ENCODE data around the gene GPR107.

GPR107 gene

GRCh38 chr9:130069048-130069447 is 15.3 kb downstream of the GPR107 start:
- no peak overlapping the region for H3K27ac ChIP-seq
- no peaks in the 10 kb centered on the region for H3K9me3 ChIP-seq (ENCODE audit: severe bottlenecking)
- TF ChIP-seq, protein P1, sequence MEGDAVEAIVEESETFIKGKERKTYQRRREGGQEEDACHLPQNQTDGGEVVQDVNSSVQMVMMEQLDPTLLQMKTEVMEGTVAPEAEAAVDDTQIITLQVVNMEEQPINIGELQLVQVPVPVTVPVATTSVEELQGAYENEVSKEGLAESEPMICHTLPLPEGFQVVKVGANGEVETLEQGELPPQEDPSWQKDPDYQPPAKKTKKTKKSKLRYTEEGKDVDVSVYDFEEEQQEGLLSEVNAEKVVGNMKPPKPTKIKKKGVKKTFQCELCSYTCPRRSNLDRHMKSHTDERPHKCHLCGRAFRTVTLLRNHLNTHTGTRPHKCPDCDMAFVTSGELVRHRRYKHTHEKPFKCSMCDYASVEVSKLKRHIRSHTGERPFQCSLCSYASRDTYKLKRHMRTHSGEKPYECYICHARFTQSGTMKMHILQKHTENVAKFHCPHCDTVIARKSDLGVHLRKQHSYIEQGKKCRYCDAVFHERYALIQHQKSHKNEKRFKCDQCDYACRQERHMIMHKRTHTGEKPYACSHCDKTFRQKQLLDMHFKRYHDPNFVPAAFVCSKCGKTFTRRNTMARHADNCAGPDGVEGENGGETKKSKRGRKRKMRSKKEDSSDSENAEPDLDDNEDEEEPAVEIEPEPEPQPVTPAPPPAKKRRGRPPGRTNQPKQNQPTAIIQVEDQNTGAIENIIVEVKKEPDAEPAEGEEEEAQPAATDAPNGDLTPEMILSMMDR (IDR thresholded peaks at IDR 0.05; ENCODE audit: low read depth, low read length) = no peak
- no peak for DNase-seq
- H3K27me3 ChIP-seq (ENCODE audit: insufficient read depth, low read depth, severe bottlenecking) = no peaks in the 10 kb centered on the region
- no peak overlapping the region for H3K4me3 ChIP-seq (ENCODE audit: low read depth, low read length)
- H3K36me3 ChIP-seq = peaks cover 5% of the 10 kb centered on the region

DNA sequence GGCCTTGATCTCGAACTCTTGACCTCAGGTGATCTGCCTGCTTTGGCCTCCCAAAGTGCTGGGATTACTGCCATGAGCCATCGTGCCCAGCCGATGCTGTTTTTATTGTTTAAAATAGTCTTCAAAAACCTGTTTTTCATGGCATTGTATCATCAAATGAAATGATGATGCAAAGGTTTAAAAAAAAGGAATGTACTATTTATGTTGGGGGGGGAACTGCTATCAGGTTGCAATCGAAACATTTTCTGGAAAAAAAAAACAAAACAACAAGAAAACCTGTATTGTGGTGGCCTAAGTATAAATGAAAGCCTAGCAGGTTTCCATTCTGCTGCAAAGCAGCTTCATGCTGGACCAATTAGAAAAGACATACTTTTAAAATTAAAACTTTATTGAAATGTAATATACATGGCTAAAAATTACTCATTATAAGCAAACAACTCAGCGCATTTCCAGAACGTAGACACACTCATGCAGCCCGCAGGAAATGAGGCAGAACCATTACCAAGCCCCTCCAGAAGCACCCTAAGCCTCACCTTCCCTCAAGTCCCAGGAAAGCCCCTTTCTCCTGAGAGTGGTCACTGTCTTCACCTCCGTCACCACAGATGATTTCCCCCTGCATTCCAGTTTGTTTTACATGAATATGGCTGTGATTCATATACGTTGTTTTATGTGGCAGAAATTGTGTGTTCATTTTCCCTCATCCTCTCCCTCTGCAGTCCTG is 19.0 kb downstream of the GPR107 start:
- H3K9me3 ChIP-seq (ENCODE audit: severe bottlenecking) = no peaks in the 10 kb centered on the region
- H3K27me3 ChIP-seq (ENCODE audit: insufficient read depth, low read depth, severe bottlenecking) = no peaks in the 10 kb centered on the region
- TF ChIP-seq, protein P1 (IDR thresholded peaks at IDR 0.05; ENCODE audit: low read depth, low read length) = no peak
- H3K27ac ChIP-seq = no peak overlapping the region
- no peak for DNase-seq
- peaks cover 29% of the 10 kb centered on the region for H3K36me3 ChIP-seq
- H3K4me3 ChIP-seq (ENCODE audit: low read depth, low read length) = no peak overlapping the region

DNA sequence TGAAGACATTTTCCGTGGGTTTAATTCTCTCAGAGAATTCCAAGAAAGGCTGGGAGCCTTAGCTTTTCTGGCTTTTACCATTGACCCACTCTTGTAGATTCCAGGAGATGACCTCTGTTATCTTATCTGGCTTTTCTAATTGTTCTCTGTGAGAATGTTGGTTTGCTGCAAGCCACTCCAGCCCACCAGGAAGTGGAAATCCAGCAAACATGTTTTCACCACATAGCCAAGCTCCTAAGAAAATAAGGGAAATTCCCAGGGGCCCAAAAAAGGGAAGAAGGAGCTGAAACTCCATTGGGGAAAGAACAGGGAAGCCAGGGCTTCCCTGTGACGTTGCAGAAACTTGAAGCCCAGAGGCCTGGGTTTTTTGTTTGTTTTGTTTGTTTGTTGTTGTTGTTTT is 19.7 kb downstream of the GPR107 start:
- H3K27me3 ChIP-seq (ENCODE audit: insufficient read depth, low read depth, severe bottlenecking) = no peaks in the 10 kb centered on the region
- peaks cover 34% of the 10 kb centered on the region for H3K36me3 ChIP-seq
- no peak overlapping the region for H3K27ac ChIP-seq
- H3K4me3 ChIP-seq (ENCODE audit: low read depth, low read length) = no peak overlapping the region
- no peak for DNase-seq
- TF ChIP-seq, protein P1 (IDR thresholded peaks at IDR 0.05; ENCODE audit: low read depth, low read length) = no peak
- H3K9me3 ChIP-seq (ENCODE audit: severe bottlenecking) = no peaks in the 10 kb centered on the region

DNA sequence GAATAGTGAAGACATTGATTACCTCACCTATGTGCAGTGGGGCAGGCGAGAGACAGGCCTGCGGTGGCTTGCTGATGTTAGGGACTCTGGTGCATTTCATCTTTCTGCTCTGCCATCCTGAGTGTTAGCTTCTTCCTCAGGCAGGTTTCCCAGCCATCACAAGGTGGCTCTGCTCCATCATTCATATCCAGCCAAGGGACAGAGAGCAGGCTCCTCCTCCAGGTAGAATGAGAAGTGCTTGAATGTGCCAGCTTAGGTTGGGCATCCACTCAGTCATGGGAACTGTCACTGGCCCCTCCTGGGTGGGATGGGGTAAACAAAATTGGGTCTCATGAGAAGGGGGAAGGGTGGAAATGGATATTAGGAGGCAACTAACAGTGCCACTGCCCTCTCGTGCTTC is 24.8 kb downstream of the GPR107 start:
- Histone ChIP-seq H3K36me3 (peaks cover 72% of the 10 kb centered on the region), H3K27ac (no peak overlapping the region), H3K4me3 (ENCODE audit: low read depth, low read length) (no peak overlapping the region), H3K9me3 (ENCODE audit: severe bottlenecking) (no peaks in the 10 kb centered on the region), H3K27me3 (ENCODE audit: insufficient read depth, low read depth, severe bottlenecking) (no peaks in the 10 kb centered on the region)
- DNase-seq = no peak
- TF ChIP-seq, protein P1 (IDR thresholded peaks at IDR 0.05; ENCODE audit: low read depth, low read length) = no peak

DNA sequence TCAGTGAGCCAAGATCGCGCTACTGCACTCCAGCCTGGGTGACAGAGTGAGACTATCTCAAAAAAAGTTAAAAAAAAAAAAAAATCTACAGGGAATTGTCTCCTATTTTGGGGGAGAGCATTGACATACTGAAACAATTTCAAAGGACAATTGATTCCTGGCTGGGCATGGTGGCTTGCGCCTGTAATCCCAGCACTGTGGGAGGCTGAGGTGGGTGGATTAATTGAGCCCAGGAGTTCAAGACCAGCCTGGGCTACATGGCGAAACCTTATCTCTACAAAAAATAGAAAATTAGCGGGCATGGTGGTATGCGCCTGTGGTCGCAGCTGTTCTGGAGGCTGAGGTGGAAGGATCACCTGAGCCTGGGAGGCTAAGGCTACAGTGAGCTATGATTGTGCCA is 30.6 kb downstream of the GPR107 start:
- no peaks in the 10 kb centered on the region for H3K9me3 ChIP-seq (ENCODE audit: severe bottlenecking)
- no peak overlapping the region for H3K27ac ChIP-seq
- TF ChIP-seq, protein P1 (IDR thresholded peaks at IDR 0.05; ENCODE audit: low read depth, low read length) = no peak
- DNase-seq = no peak
- H3K36me3 ChIP-seq = peaks cover 79% of the 10 kb centered on the region
- H3K4me3 ChIP-seq (ENCODE audit: low read depth, low read length) = no peak overlapping the region
- H3K27me3 ChIP-seq (ENCODE audit: insufficient read depth, low read depth, severe bottlenecking) = no peaks in the 10 kb centered on the region

- Histone ChIP-seq H3K27me3 (ENCODE audit: insufficient read depth, low read depth, severe bottlenecking) (no peaks in the 10 kb centered on the region), H3K36me3 (peaks cover 81% of the 10 kb centered on the region), H3K9me3 (ENCODE audit: severe bottlenecking) (no peaks in the 10 kb centered on the region), H3K4me3 (ENCODE audit: low read depth, low read length) (no peak overlapping the region), H3K27ac (no peak overlapping the region)
- no peak for DNase-seq
- TF ChIP-seq, protein P1 (IDR thresholded peaks at IDR 0.05; ENCODE audit: low read depth, low read length) = no peak
These were observed 34.3 kb downstream of the GPR107 start for GRCh38 chr9:130088051-130088450.
